ENCODE results near the gene SLC22A3.

- no peak for TF ChIP-seq CTCF (IDR thresholded peaks at IDR 0.05; ENCODE audit: poor library complexity)
- TF ChIP-seq EZH2 (IDR thresholded peaks at IDR 0.05; ENCODE audit: borderline replicate concordance), result no peak
- TF ChIP-seq EZH2phosphoT487 (IDR thresholded peaks at IDR 0.05; ENCODE audit: low read depth, severe bottlenecking, unreplicated experiment), result no peak
These were observed 14.3 kb upstream of the SLC22A3 start for GRCh38 chr6:160333841-160334240.

Measured in hepatocyte (in vitro differentiated cells).